HG03354 (cell line): ENCODE results near the gene EEF2.
"Not testable (repeated sequence)": the region's sequence is repeated elsewhere in the genome, so short reads cannot be mapped to it uniquely, and the experiment has no call there.

Source experiments
- ATAC-seq: cut with Tn5 transposase; IDR thresholded peaks from one replicate; pipeline ENCODE4 v1.9.1; 2021; ENCODE audit warnings: mild to moderate bottlenecking; ENCODE audit not compliant: unreplicated experiment, poor library complexity, severe bottlenecking

Gene EEF2

GRCh38 chr19:3950871-3951861 lies 34.1 kb downstream of the EEF2 start:
- ATAC-seq = no peak

- ATAC-seq = no peak
These were observed 35.0 kb downstream of the EEF2 start for GRCh38 chr19:3949997-3950859.

DNA sequence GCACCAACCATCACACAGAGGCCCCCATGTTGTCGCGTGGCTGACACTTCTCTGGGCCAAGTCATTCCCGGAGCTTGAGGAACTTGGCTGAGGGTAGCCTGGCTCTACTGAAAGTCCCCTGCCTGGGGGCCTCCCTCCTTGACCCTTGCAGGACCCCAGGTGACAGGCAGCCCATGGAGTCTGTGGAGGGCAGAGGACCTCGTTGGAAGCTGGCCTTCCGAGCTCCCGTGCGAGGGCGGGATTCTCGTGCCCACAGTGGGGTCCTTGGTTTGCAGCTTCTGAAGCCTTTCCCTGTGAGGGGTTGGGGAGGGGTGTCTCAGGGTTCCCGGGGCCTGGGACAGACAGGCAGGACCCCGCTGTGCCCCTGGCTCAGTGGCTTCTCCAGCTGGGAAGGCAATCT lies 36.0 kb downstream of the EEF2 start:
- ATAC-seq = no peak

DNA sequence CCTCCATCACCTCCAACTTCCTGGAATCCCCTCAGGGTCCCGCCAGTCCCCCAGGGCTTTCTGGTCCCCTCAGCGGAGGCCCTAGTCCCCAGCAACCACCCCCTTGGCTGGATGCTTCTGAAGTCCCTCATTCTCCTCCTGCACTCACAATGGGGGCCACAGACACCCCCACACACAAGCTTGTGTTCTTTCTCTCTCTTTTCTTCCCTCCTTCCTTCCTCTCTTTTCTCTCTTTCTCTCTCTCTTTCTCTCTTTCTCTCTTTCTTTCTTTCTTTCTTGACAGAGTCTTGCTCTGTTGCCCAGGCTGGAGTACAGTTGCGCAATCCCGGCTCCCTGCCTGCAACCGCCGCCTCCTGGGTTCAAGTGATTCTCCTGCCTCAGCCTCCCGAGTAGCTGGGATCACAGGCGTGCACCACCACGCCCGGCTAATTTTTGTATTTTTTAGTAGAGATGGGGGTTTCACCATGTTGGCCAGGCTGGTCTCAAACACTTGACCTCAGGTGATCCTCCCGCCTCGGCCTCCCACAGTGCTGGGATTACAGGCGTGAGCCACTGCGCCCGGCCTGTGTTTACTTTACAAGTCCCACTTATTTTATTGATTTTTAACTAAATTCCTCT lies 37.8 kb downstream of the EEF2 start:
- not testable (repeated sequence) for ATAC-seq

DNA sequence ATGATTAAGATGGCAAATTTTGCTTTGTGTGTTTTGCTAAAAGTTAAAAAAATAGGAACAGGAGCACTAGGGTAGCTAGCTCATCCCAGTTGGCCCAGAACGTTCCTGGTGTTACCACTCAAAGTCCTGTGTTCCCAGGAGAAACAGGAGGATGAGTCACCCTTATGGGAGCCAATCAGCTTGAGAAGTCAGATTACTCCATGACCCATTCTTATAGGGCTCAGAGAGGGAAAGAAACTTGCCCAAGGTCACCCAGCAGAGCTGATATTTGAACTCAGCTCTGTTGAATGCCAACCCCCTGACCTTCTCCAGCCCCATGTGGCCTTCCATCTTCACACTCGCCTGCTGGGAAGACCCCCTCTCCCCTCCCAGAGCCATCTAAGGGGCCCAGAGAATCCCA lies 39.4 kb downstream of the EEF2 start:
- ATAC-seq = no peak

DNA sequence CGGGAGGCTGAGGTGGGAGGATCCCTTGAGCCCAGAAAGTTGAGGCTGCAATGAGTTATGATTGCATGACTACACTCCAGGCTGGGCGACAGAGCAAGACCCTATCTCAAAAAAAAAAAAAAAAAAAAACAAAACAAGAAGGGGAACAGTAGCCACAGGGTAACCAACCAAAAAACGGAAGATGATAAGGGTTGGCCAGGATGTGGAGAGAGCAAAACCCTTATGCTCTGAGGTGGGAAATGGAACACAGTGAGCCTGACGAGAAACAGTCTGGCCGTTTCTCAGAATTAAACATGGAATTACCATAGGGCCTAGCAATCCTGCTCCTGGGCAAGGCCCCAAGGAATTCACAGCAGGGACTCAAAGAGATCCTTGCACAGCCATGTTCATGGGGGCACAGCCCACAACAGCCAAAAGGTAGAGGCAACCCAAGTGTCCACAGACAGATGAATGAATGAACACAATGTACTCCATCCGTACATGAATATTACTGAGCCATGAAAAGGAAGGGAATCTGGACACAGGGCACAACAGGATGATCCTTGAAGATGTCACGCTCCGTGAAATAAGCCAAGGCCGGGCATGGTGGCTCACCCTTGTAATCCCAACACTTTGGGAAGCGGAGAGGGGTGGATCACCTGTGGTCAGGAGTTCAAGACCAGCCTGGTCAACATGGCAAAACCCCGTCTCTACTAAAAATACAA lies 41.1 kb downstream of the EEF2 start:
- ATAC-seq = no peak

- ATAC-seq = no peak
These were observed 42.4 kb downstream of the EEF2 start for GRCh38 chr19:3942790-3943409.

- ATAC-seq = not testable (repeated sequence)
These were observed 46.8 kb downstream of the EEF2 start for GRCh38 chr19:3938300-3938950.

DNA sequence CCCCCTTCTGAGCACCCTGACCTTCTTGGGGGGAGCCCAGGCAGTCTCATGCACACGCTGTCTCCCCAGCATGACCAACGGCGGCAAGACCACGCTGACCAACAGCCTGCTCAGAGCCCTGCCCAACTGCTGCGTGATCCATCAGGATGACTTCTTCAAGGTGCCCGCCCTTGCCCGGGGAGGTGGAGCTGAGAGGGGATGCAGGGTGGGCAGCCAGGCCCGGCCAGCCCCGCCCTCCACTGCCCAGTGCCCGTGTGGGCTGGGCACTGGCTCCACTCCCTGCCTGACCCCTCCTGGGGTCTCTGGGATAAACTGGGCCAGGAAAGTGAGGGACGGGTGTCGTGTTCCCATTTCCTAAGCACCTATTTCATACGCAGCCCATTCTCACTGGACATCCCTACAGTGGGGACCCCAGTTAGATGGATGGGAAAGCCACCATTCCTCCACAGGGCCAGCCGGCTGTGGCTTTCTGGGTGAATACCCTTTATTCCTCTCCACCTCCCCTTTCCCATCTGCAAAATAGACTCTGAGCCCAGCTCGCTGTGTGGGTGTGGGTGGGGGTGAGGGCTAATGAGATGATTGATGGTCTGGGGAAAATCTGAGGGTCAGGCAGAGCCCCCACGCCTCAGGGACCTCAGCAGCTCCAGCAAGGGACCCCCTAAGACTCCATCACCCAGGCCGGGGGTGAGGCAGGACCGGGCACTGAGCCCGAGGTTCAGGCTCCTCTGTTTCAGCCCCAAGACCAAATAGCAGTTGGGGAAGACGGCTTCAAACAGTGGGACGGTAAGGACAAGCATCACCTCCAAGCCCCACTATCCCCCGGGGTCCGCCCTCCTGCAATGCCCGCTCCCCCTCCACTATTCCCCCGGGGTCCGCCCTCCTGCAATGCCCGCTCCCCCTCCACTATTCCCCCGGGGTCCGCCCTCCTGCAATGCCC lies 48.5 kb downstream of the EEF2 start:
- no peak for ATAC-seq

- ATAC-seq = no peak
These were observed 52.1 kb downstream of the EEF2 start, which contains the start of gene NMRK2 for GRCh38 chr19:3932931-3933810. Gene NMRK2 (plus strand): TSS chr19:3933069. CDS start chr19:3933672, 603 bp downstream.

DNA sequence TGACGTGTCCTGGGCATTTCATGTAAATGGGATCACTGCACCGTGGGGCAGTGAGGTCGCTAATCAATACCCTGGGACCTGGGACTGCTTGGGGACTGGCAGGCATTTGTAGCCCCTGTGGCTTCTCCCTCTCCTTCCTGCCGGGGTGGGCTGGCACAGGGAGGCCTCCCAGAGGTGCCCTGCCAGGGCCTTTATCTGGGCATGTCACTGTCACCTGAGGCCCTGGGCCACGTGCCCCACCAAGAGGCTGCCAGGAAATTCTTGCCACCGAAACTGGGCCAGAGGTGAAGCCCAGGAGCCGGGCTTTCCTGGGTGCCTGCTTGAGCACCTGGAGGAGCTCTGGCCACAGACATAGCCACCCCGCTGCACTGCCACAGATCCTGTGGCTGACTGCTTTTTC lies 54.2 kb downstream of the EEF2 start:
- ATAC-seq = no peak
